HEK293T (cell line): ENCODE results near the gene ZBTB8B.
A peak's percentile ranks its signal among the peaks of the same experiment; 100 is the strongest.

Source experiments
- CTCF ChIA-PET: fragments of 350-600 bp; formaldehyde crosslinking; extraction: SDS; loops from one replicate; lab custom pipeline; 2021; ENCODE audit warnings: antibody characterized with exemption, inconsistent platforms; lab: Yijun Ruan, JAX
- POLR2A ChIA-PET: fragments of 350-600 bp; formaldehyde crosslinking; extraction: SDS; loops from one replicate; lab custom pipeline; 2020; ENCODE audit warnings: antibody characterized with exemption, inconsistent platforms; lab: Yijun Ruan, JAX
- DNase-seq: peaks from one replicate; pipeline ENCODE4 v3.0.0; 2012; ENCODE audit warnings: mixed read lengths; ENCODE audit errors: extremely low spot score
- ARNT ChIP-seq: fragments of 450-650 bp; IDR thresholded peaks from 2 replicates; pipeline ENCODE4 v1.6.1; 2017; ENCODE audit warnings: mild to moderate bottlenecking
- BHLHE40 ChIP-seq: fragments of 450-650 bp; IDR thresholded peaks from 2 replicates; pipeline ENCODE4 v1.6.1; 2016; ENCODE audit warnings: mild to moderate bottlenecking, moderate library complexity, borderline replicate concordance
- CTBP1 ChIP-seq: fragments of 450-650 bp; IDR thresholded peaks from 2 replicates; pipeline ENCODE4 v1.6.1; 2016; ENCODE audit warnings: borderline replicate concordance
- ELF4 ChIP-seq: fragments of 450-650 bp; IDR thresholded peaks from 2 replicates; pipeline ENCODE4 v1.6.1; 2017; ENCODE audit warnings: antibody characterized with exemption
- FOXA1 ChIP-seq: fragments of 450-650 bp; IDR thresholded peaks from 2 replicates; pipeline ENCODE4 v1.6.1; 2016; ENCODE audit warnings: mild to moderate bottlenecking
- FOXK2 ChIP-seq: fragments of 450-650 bp; IDR thresholded peaks from 2 replicates; pipeline ENCODE4 v1.6.1; 2016; ENCODE audit warnings: mild to moderate bottlenecking
- FOXM1 ChIP-seq: fragments of 450-650 bp; IDR thresholded peaks from 2 replicates; pipeline ENCODE4 v1.6.1; 2017; ENCODE audit warnings: mild to moderate bottlenecking, borderline replicate concordance
- HDGF ChIP-seq: fragments of 450-650 bp; IDR thresholded peaks from 2 replicates; pipeline ENCODE4 v1.6.1; 2017; ENCODE audit warnings: antibody characterized with exemption, borderline replicate concordance
- L3MBTL2 ChIP-seq: fragments of 450-650 bp; conservative IDR thresholded peaks from 2 replicates; pipeline ENCODE4 v1.6.1; 2016; ENCODE audit warnings: mild to moderate bottlenecking
- LEF1 ChIP-seq: fragments of 450-650 bp; IDR thresholded peaks from 2 replicates; pipeline ENCODE4 v1.6.1; 2017; ENCODE audit warnings: mild to moderate bottlenecking, borderline replicate concordance
- NFRKB ChIP-seq: fragments of 450-650 bp; IDR thresholded peaks from 2 replicates; pipeline ENCODE4 v1.6.1; 2016; ENCODE audit warnings: mild to moderate bottlenecking, moderate library complexity
- SP1 ChIP-seq: fragments of 450-650 bp; IDR thresholded peaks from 2 replicates; pipeline ENCODE4 v1.6.1; 2017
- SUZ12 ChIP-seq: fragments of 450-650 bp; IDR thresholded peaks from 2 replicates; pipeline ENCODE4 v1.6.1; 2016; ENCODE audit warnings: mild to moderate bottlenecking
- TARDBP ChIP-seq: fragments of 450-650 bp; IDR thresholded peaks from 2 replicates; pipeline ENCODE4 v1.6.1; 2016
- ZNF384 ChIP-seq: fragments of 450-650 bp; IDR thresholded peaks from 2 replicates; pipeline ENCODE4 v1.6.1; 2016
- TF ChIP-seq, protein P1 (sequence below): fragments of 450-650 bp; IDR thresholded peaks from 2 replicates; pipeline ENCODE4 v1.6.1; 2016

ZBTB8B gene

DNA sequence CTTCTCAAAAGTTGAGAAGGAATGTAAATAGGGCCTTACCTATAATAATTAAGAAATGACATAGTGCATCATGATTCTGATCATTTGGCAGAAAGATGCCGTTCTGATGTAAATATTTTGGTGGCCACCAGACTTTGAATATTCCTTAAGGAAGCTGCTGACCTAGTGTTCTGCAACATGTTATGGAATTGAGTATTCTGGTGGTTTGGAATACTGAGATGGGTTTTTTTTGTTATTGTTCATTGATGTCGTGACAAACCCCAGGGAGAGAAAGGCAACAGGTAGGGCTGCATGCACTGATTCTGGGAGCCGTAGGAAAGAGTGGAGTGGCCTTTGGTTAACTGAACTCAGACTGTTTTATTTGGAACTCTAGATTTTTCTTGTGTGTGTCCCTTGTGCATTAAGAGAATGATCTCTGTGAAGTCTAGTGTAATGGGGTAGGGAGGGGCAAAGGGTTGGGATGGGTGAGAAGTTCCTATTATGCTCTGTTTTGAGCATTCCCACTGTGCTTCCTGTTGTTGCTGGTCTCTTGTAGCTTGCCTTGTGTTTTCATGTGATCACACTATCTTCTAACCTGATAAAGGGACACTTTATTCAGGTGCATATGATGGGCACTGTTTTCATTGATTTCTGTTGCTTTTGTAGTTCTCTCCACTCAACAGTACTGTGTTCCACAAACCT is 25.0 kb downstream of the ZBTB8B start:
- ChIA-PET CTCF (no interaction called here), POLR2A (no interaction called here)
- DNase-seq: no peak
- TF ChIP-seq NFRKB: no peak
- TF ChIP-seq L3MBTL2: no peak
- TF ChIP-seq BHLHE40: no peak
- no peak for TF ChIP-seq TARDBP
- no peak for TF ChIP-seq FOXM1
- no peak for TF ChIP-seq ARNT
- no peak for TF ChIP-seq LEF1

DNA sequence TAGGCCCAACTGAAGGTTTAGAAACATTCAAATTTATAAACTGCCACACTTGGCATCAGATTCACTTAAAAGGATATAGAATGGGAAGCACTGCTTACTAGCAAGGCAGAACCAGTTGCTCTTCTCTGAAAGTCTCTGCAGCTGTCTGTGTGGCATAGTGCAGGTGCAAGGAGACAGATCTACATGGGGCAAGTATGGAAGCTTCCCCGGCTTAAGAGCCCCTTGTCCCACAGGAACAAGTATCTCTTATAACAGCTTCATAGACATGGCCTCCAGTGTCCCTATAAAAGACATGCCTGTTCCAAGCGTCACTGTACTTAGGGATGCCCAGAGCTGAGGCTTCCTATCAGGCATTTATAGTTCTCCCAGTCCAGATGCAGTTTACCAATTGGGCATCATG is 26.5 kb downstream of the ZBTB8B start:
- no peak for DNase-seq
- CTCF ChIA-PET: interaction anchor here (0.8 kb wide), 1 partner anchor 78 kb away, joined by 3 read pairs; no protein-coding TSS in a partner anchor
- POLR2A ChIA-PET: no interaction called here
- TF ChIP-seq FOXM1 (no peak), L3MBTL2 (no peak), BHLHE40 (no peak), HDGF (no peak), ZNF384 (no peak), FOXK2 (no peak), CTBP1 (no peak), SUZ12 (no peak)

DNA sequence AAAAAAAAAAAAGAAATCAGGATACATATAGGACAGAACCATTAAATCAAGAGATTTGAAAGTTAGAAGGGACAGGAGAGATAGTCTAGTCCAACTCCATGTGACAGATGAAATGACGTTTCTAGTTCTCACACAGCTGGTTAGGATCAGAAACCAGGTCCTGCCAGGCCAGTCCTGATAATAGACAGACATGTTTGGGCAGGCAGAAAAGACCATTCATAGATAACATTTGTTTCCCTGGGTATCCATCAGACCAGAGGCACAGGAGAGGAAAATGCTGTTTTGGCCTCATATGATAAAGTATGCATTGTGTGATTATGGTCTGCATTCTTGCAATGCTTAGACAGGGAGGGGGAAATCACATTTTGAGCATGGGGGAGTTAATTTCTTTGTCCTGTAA is 29.3 kb downstream of the ZBTB8B start:
- peak; percentile 25; the same call in 1 of the 2 replicates for TF ChIP-seq ZNF384
- no peak for TF ChIP-seq CTBP1
- no peak for DNase-seq
- ChIA-PET POLR2A (no interaction called here), CTCF (no interaction called here)

DNA sequence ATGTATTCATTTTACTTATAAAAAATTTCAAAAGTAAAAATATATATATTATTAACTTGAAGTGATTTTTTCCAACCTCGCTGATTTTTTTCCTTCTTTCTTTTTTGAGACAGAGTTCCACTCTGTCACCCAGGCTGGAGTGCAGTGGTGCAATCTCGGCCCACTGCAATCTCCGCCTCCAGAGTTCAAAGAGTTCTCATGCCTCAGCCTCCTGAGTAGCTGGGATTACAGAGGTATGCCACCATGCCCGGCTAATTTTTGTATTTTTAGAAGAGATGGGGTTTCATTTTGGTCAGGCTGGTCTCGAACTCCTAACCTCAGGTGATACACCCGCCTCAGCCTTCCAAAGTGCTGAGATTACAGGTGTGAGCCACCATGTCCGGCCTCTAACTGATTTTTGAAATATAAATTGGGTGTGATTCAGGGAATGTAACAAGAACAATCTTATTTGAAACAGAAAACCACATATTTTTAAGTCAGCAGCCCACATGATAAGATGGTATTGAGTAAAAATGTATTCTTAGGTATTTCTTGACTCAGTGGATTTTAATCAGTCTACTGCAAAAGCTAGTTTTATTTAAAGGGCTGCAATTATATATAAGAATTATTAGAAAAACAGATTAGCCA is 30.0 kb downstream of the ZBTB8B start:
- DNase-seq: no peak
- TF ChIP-seq BHLHE40: no peak
- TF ChIP-seq ARNT: no peak
- CTCF ChIA-PET: no interaction called here
- POLR2A ChIA-PET: no interaction called here

DNA sequence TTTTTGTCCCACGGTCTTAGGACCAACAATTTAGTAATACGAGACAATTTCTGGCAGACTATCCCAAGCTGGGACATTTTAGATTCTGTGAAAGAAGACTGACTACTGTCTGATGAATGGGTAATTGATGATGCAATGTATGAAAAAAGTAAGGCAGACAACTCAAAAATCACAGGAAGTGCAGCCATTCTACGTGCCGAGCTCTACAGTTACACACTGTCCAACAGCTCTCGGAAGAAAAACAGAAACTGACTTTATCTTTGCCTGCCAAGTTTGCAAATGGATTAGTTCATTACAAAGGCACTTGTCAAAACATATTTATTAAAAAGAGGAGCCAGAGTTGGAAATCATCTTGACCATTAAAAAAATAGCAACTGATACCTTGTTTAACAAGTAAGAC is 31.3 kb downstream of the ZBTB8B start:
- POLR2A ChIA-PET: interaction anchor here (0.9 to 1.2 kb wide), 3 partner anchors 32 to 155 kb away, joined by 3 to 8 read pairs (median 5); partner anchors contain the start of genes RBBP4, ZBTB8B and ZBTB8OS
- DNase-seq: no peak
- TF ChIP-seq BHLHE40 (no peak), ELF4 (no peak), NFRKB (no peak), FOXA1 (no peak), SUZ12 (no peak), HDGF (no peak), FOXM1 (no peak), ARNT (no peak), CTBP1 (no peak), TARDBP (no peak), L3MBTL2 (no peak)
- CTCF ChIA-PET: interaction anchor here (0.6 to 1.4 kb wide), 3 partner anchors 24 to 94 kb away, joined by 3 to 4 read pairs (median 4); no protein-coding TSS in a partner anchor

DNA sequence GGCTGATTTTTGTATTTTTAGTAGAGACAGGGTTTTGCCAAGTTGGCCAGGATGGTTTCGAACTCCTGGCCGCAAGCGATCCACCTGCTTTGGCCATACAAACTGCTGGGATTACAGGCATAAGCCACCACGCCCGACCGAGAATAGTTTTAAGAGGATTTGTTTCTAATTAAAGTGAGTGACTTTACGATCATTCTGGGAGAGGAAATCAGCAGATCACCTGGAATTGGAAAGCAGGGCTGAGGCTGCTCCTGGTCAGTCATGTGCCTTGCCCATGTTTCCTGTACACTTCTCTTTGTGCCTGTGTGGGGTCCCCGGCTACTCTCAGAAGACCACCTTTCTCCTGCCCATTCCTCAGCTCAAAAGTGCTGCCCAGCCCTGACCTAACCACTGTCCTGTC is 33.9 kb downstream of the ZBTB8B start:
- ChIA-PET POLR2A (interaction anchor here (0.6 kb wide), 1 partner anchor 33 kb away, joined by 3 read pairs; no protein-coding TSS in a partner anchor), CTCF (interaction anchor here (0.6 kb wide), 1 partner anchor 1512 kb away, joined by 4 read pairs; no protein-coding TSS in a partner anchor)
- no peak for DNase-seq
- TF ChIP-seq SP1 (no peak), ELF4 (no peak), LEF1 (no peak), FOXK2 (no peak), FOXM1 (no peak), ZNF384 (no peak), FOXA1 (no peak), ARNT (no peak), CTBP1 (no peak), BHLHE40 (no peak), NFRKB (no peak), L3MBTL2 (no peak), TARDBP (no peak), SUZ12 (no peak), HDGF (no peak)
- TF ChIP-seq, protein P1, sequence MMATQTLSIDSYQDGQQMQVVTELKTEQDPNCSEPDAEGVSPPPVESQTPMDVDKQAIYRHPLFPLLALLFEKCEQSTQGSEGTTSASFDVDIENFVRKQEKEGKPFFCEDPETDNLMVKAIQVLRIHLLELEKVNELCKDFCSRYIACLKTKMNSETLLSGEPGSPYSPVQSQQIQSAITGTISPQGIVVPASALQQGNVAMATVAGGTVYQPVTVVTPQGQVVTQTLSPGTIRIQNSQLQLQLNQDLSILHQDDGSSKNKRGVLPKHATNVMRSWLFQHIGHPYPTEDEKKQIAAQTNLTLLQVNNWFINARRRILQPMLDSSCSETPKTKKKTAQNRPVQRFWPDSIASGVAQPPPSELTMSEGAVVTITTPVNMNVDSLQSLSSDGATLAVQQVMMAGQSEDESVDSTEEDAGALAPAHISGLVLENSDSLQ: no peak

DNA sequence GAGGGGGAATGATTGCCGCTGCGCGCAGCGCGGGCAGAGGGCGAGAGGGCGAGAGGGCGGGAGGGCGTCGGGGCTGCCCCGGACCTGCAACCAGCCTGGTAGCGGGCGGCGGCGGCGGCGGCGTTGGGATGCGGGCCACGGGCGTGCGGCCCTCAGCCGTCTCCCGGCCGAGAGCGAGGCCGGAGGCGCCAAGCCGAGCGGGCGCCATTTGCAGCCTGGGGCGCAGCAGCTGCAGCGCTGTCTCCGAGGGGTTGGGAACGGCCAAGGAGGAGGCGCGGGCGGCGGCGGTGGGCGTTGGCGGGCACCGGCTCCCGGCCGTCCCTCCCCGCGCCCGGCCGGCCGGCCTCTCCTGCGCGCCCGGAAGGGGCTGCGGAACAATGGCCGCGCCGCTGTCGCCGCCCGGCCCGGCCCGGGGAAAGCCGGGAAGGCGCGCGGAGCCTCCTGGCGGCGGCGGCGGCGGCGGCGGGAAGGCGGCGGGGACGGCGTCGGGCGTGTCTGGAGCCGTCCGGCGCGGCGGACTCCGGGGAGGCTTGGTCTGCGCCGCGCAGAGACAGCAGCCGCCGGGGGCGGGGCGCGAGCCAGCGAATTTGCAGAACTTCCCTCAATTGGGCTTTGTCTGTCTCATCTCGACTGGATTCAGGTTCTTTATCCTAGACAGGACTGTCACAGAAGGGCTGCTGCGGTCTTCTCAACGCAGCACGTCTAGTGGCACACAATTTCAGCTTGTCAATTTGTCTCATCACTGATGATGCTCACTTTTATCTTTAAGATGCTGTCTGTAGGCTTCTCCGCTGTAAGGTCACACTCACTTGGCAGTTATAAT is 35.7 kb downstream of the ZBTB8B start:
- ChIA-PET POLR2A (no interaction called here), CTCF (no interaction called here)
- DNase-seq: peak; percentile 90
- TF ChIP-seq CTBP1 (peak; percentile 55; the same call in 1 of the 2 replicates), LEF1 (peak; percentile 75; the same call in 1 of the 2 replicates), FOXM1 (peak; percentile 80; the same call in 1 of the 2 replicates), FOXA1 (no peak)
